K562 (cell line): ENCODE data around the gene CLEC18A. TPM values are rescaled to one million over a fixed set of nuclear protein-coding genes. Genes with fewer than 3 reads are reported as not detected.

Experiments
- BHLHE40 ChIP-seq: IDR thresholded peaks from 2 replicates; pipeline ENCODE4 v1.6.1; 2011; ENCODE audit warnings: low read length, improper control_type of control experiment
- CC2D1A ChIP-seq: fragments of 450-650 bp; IDR thresholded peaks from 2 replicates; pipeline ENCODE4 v1.6.1; 2017; ENCODE audit warnings: mild to moderate bottlenecking
- CREM ChIP-seq: IDR thresholded peaks from 2 replicates; pipeline ENCODE4 v1.6.1; 2014; ENCODE audit warnings: antibody characterized with exemption, low read depth
- EWSR1 ChIP-seq: fragments of 450-650 bp; IDR thresholded peaks from 2 replicates; pipeline ENCODE4 v1.6.1; 2018; ENCODE audit warnings: borderline replicate concordance, mild to moderate bottlenecking, low read depth, moderate library complexity; ENCODE audit not compliant: partially characterized antibody
- FOS ChIP-seq: IDR thresholded peaks from 3 replicates; pipeline ENCODE4 v1.6.1; 2011; ENCODE audit not compliant: insufficient read length; ENCODE audit errors: extremely low read depth
- FOXK1 ChIP-seq: sonication (generic); formaldehyde crosslinking; IDR thresholded peaks from 2 replicates; pipeline ENCODE4 v1.8.0; 2022; ENCODE audit warnings: missing genetic modification reagents, mild to moderate bottlenecking, borderline replicate concordance
- GMEB1 ChIP-seq: fragments of 250-450 bp; sonication (Bioruptor Pico); IDR thresholded peaks from 2 replicates; pipeline ENCODE4 v1.4.0; 2020; ENCODE audit warnings: mild to moderate bottlenecking
- HDAC6 ChIP-seq: IDR thresholded peaks from 2 replicates; pipeline ENCODE4 v1.6.1; 2012; ENCODE audit warnings: low read depth, mild to moderate bottlenecking, control low read depth, inconsistent platforms, low read length, moderate library complexity
- HMBOX1 ChIP-seq: sonication (generic); IDR thresholded peaks from 2 replicates; pipeline ENCODE4 v1.6.1; 2016
- ID3 ChIP-seq, 2 experiments: fragments of 250-450 bp in 1 of 2; fragments of 450-650 bp in 1 of 2; sonication (Bioruptor Pico) in 1 of 2; IDR thresholded peaks; 2 replicates each; pipeline versions ENCODE4 v1.6.1 to v1.8.0; 2016 to 2021; ENCODE audit warnings: mild to moderate bottlenecking in 2 of 2, moderate library complexity in 2 of 2, missing compliant biosample characterization in 1 of 2, missing genetic modification characterization in 1 of 2
- ILK ChIP-seq: fragments of 450-650 bp; IDR thresholded peaks from 2 replicates; pipeline ENCODE4 v1.6.1; 2016; ENCODE audit warnings: missing genetic modification characterization, low read depth, mild to moderate bottlenecking, missing compliant biosample characterization, moderate library complexity, borderline replicate concordance
- KDM2B ChIP-seq: fragments of 250-450 bp; sonication (Bioruptor Pico); IDR thresholded peaks from 2 replicates; pipeline ENCODE4 v1.8.0; 2021; ENCODE audit warnings: mild to moderate bottlenecking, moderate library complexity
- KLF10 ChIP-seq: fragments of 250-450 bp; sonication (Bioruptor Pico); IDR thresholded peaks from 2 replicates; pipeline ENCODE4 v1.6.1; 2021; ENCODE audit warnings: matching md5 sums
- L3MBTL2 ChIP-seq: fragments of 450-650 bp; IDR thresholded peaks from 2 replicates; pipeline ENCODE4 v1.6.1; 2016; ENCODE audit warnings: mild to moderate bottlenecking, moderate library complexity
- MECOM ChIP-seq: fragments of 250-450 bp; sonication (Bioruptor Pico); IDR thresholded peaks from 2 replicates; pipeline ENCODE4 v1.8.0; 2022; ENCODE audit warnings: inconsistent platforms
- MEF2A ChIP-seq: IDR thresholded peaks from 2 replicates; pipeline ENCODE4 v1.6.1; 2011; ENCODE audit warnings: low read depth, mild to moderate bottlenecking, low read length, moderate library complexity; ENCODE audit not compliant: control insufficient read depth
- RBM14 ChIP-seq: fragments of 200-400 bp; formaldehyde crosslinking; IDR thresholded peaks from 2 replicates; pipeline ENCODE4 v1.6.1; 2018; ENCODE audit warnings: low read depth, mild to moderate bottlenecking, low read length, moderate library complexity, borderline replicate concordance; ENCODE audit not compliant: insufficient read depth
- SETDB1 ChIP-seq: IDR thresholded peaks from one replicate; pipeline ENCODE4 v1.6.1; 2012; ENCODE audit warnings: low read length, control low read depth, inconsistent platforms
- SIN3A ChIP-seq, 2 experiments: fragments of 150-350 bp in 1 of 2; IDR thresholded peaks; 2 replicates each; pipeline ENCODE4 v1.6.1; 2011 to 2016; ENCODE audit warnings: borderline replicate concordance in 2 of 2, low read depth in 2 of 2, low read length in 2 of 2, mild to moderate bottlenecking in 2 of 2, moderate library complexity in 2 of 2; ENCODE audit not compliant: control insufficient read depth in 1 of 2
- SIN3B ChIP-seq: fragments of 450-650 bp; IDR thresholded peaks from 2 replicates; pipeline ENCODE4 v1.6.1; 2017; ENCODE audit warnings: low read depth, mild to moderate bottlenecking, moderate library complexity
- SP2 ChIP-seq: IDR thresholded peaks from 2 replicates; pipeline ENCODE4 v1.6.1; 2011; ENCODE audit warnings: mild to moderate bottlenecking, low read depth, low read length, moderate library complexity; ENCODE audit not compliant: poor library complexity, severe bottlenecking; ENCODE audit errors: extremely low read depth
- TRIM24 ChIP-seq, 2 experiments: fragments of 450-650 bp; IDR thresholded peaks; 2 replicates each; pipeline ENCODE4 v1.6.1; 2016
- U2AF2 ChIP-seq: fragments of 200-400 bp; formaldehyde crosslinking; optimal IDR thresholded peaks from 2 replicates; pipeline ENCODE3; 2017; ENCODE audit warnings: low read depth, mild to moderate bottlenecking, low read length
- ZNF133 ChIP-seq: fragments of 250-450 bp; sonication (Bioruptor Pico); IDR thresholded peaks from 2 replicates; pipeline ENCODE4 v1.4.0; 2020; ENCODE audit warnings: mild to moderate bottlenecking
- ZNF274 ChIP-seq: IDR thresholded peaks from 2 replicates; pipeline ENCODE4 v1.6.1; 2011; ENCODE audit warnings: low read depth, mild to moderate bottlenecking, low read length, moderate library complexity, borderline replicate concordance
- polyA plus RNA-seq, 8 experiments: library from polyadenylated mRNA; depleted of rRNA in 4 of 8; stranded (reverse) in 5 of 8; unstranded in 3 of 8; fragments of >200 nt; fragmentation: Nextera tagmentation in 2 of 8; fragmentation: Illumina TruSeq in 1 of 8; extraction: Ambion mirVana in 2 of 8; extraction: Trizol in 1 of 8; gene quantifications; 2 replicates each; pipeline versions ENCODE4 v1.2.1 to v1.2.3, GENCODE V29; 2011 to 2014; ENCODE audit warnings: inconsistent platforms in 1 of 8, missing spikeins in 1 of 8
- total RNA-seq, 7 experiments: library from RNA; depleted of rRNA in 6 of 7; stranded (reverse); fragments of >200 nt in 6 of 7; fragmentation: Illumina TruSeq in 2 of 7; extraction: Trizol in 2 of 7; gene quantifications; 2 replicates each; pipeline versions ENCODE4 v1.2.1 to v1.2.3, GENCODE V29; 2011 to 2021; ENCODE audit warnings: low replicate concordance in 1 of 7

Gene CLEC18A
- total and polyA plus RNA-seq, 9 of the 15 experiments (the other 6 are each of a cell fraction or from before 2014, with no cell fraction given) = 0.08 to 0.33 (median 0.23) TPM; not detected in 2

- TF ChIP-seq FOS = no peak
- no peak for TF ChIP-seq FOXK1 (CRISPR knock-in tag)
- TF ChIP-seq HDAC6 = no peak
- no peak for TF ChIP-seq KLF10
- TF ChIP-seq SIN3B = no peak
- TF ChIP-seq SETDB1 = no peak
- TF ChIP-seq ILK (tag) = no peak
- TF ChIP-seq SP2 = no peak
- no peak for TF ChIP-seq MECOM (CRISPR knock-in tag)
- TF ChIP-seq RBM14 = no peak
- no peak for TF ChIP-seq KDM2B
- TF ChIP-seq ZNF274 = no peak
- no peak for TF ChIP-seq BHLHE40
- TF ChIP-seq HMBOX1 = no peak
- no peak for TF ChIP-seq EWSR1
- TF ChIP-seq U2AF2 = no peak
- TF ChIP-seq CC2D1A = 0 out of 2 replicates have a peak, but pooled peaks have one; percentile 30
- no peak for TF ChIP-seq GMEB1 (CRISPR knock-in tag)
- TF ChIP-seq CREM = peak; percentile 27; the same call in 1 of the 2 replicates
- no peak for TF ChIP-seq MEF2A
- TF ChIP-seq L3MBTL2 = no peak
- no peak for TF ChIP-seq SIN3A (IDR thresholded peaks at IDR 0.05; ENCODE audit: borderline replicate concordance in 2 of 2, control insufficient read depth in 1 of 2, low read depth in 2 of 2, low read length in 2 of 2)
- TF ChIP-seq TRIM24 (IDR thresholded peaks at IDR 0.05) = no peak
- TF ChIP-seq ZNF133 = no peak
- no peak for TF ChIP-seq ID3 (CRISPR knock-in tag; IDR thresholded peaks at IDR 0.05)
- no peak for TF ChIP-seq ID3 (tag; IDR thresholded peaks at IDR 0.05)
These were observed 20.9 kb upstream of the CLEC18A start (continued) for GRCh38 chr16:69930117-69930776.
